Measurements from ENCODE around the gene LCE3C.
"Not testable (repeated sequence)": the region's sequence is repeated elsewhere in the genome, so short reads cannot be mapped to it uniquely, and the experiment has no call there.

The LCE3C gene

GRCh38 chr1:152577168-152577567, 22.9 kb upstream of the LCE3C start:
- no peak for TF ChIP-seq EZH2phosphoT487 (conservative IDR thresholded peaks at IDR 0.05; ENCODE audit: low read length)
- Histone ChIP-seq H3K4me3 (ENCODE audit: insufficient read depth, low read length, poor library complexity, severe bottlenecking) (no peak overlapping the region), H3K27me3 (ENCODE audit: low read length) (no peaks in the 10 kb centered on the region; the same call in 1 of the 2 replicates), H3K27ac (ENCODE audit: low read depth, low read length) (no peak overlapping the region), H2AFZ (ENCODE audit: low read depth, low read length, severe bottlenecking) (no peak overlapping the region), H3K9me2 (replicated peaks; ENCODE audit: insufficient read depth, low read length) (no peaks in the 10 kb centered on the region), H3K79me2 (ENCODE audit: insufficient read depth, low read length) (no peaks in the 10 kb centered on the region), H3K9me3 (ENCODE audit: insufficient read depth, low read length) (no peaks in the 10 kb centered on the region), H3F3A (ENCODE audit: insufficient read depth) (no peaks in the 10 kb centered on the region), H4K20me1 (ENCODE audit: low read depth, low read length) (no peaks in the 10 kb centered on the region), H3K4me2 (ENCODE audit: low read depth, low read length, poor library complexity, severe bottlenecking) (no peak overlapping the region), H3K36me3 (ENCODE audit: low read length) (no peaks in the 10 kb centered on the region), H3K9ac (ENCODE audit: low read length) (no peak overlapping the region)

GRCh38 chr1:152579526-152579925, 20.5 kb upstream of the LCE3C start:
- not testable (repeated sequence) for H3K27me3 ChIP-seq (ENCODE audit: low read length); H3K36me3 ChIP-seq (ENCODE audit: low read length); H3F3A ChIP-seq (ENCODE audit: insufficient read depth); H3K9me2 ChIP-seq (replicated peaks; ENCODE audit: insufficient read depth, low read length); H3K27ac ChIP-seq (ENCODE audit: low read depth, low read length); H3K4me2 ChIP-seq (ENCODE audit: low read depth, low read length, poor library complexity, severe bottlenecking); H3K4me3 ChIP-seq (ENCODE audit: insufficient read depth, low read length, poor library complexity, severe bottlenecking); H3K79me2 ChIP-seq (ENCODE audit: insufficient read depth, low read length); H2AFZ ChIP-seq (ENCODE audit: low read depth, low read length, severe bottlenecking); H4K20me1 ChIP-seq (ENCODE audit: low read depth, low read length); H3K9ac ChIP-seq (ENCODE audit: low read length); H3K9me3 ChIP-seq (ENCODE audit: insufficient read depth, low read length)

GRCh38 chr1:152580433-152580832, 19.6 kb upstream of the LCE3C start, which contains the start of gene LCE3D:
Gene LCE3D, minus strand, starts transcription at chr1:152580516. Its CDS starts 580 bp downstream, at chr1:152579936.
- Histone ChIP-seq H3F3A (ENCODE audit: insufficient read depth) (no peaks in the 10 kb centered on the region), H3K9ac (ENCODE audit: low read length) (no peak within 1 kb of the TSS), H3K9me3 (ENCODE audit: insufficient read depth, low read length) (no peaks in the 10 kb centered on the region), H3K36me3 (ENCODE audit: low read length) (no peaks in the 10 kb centered on the region), H3K27ac (ENCODE audit: low read depth, low read length) (no peak within 1 kb of the TSS), H3K9me2 (replicated peaks; ENCODE audit: insufficient read depth, low read length) (no peaks in the 10 kb centered on the region), H2AFZ (ENCODE audit: low read depth, low read length, severe bottlenecking) (no peak within 1 kb of the TSS), H3K79me2 (ENCODE audit: insufficient read depth, low read length) (no peaks in the 10 kb centered on the region), H3K4me3 (ENCODE audit: insufficient read depth, low read length, poor library complexity, severe bottlenecking) (no peak within 1 kb of the TSS), H3K27me3 (ENCODE audit: low read length) (no peaks in the 10 kb centered on the region; the same call in 1 of the 2 replicates), H3K4me2 (ENCODE audit: low read depth, low read length, poor library complexity, severe bottlenecking) (no peak within 1 kb of the TSS), H4K20me1 (ENCODE audit: low read depth, low read length) (no peaks in the 10 kb centered on the region)
- TF ChIP-seq CTCF (IDR thresholded peaks at IDR 0.05; ENCODE audit: insufficient read depth, low read length, poor library complexity, severe bottlenecking) (no peak), EZH2phosphoT487 (conservative IDR thresholded peaks at IDR 0.05; ENCODE audit: low read length) (no peak)

GRCh38 chr1:152582647-152583046, 17.4 kb upstream of the LCE3C start:
- Histone ChIP-seq H3K9me3 (ENCODE audit: insufficient read depth, low read length) (no peaks in the 10 kb centered on the region), H3K4me3 (ENCODE audit: insufficient read depth, low read length, poor library complexity, severe bottlenecking) (no peak overlapping the region), H3K36me3 (ENCODE audit: low read length) (no peaks in the 10 kb centered on the region), H3F3A (ENCODE audit: insufficient read depth) (no peaks in the 10 kb centered on the region), H3K9ac (ENCODE audit: low read length) (no peak overlapping the region), H3K4me2 (ENCODE audit: low read depth, low read length, poor library complexity, severe bottlenecking) (no peak overlapping the region), H3K9me2 (replicated peaks; ENCODE audit: insufficient read depth, low read length) (no peaks in the 10 kb centered on the region), H2AFZ (ENCODE audit: low read depth, low read length, severe bottlenecking) (no peak overlapping the region), H3K27me3 (ENCODE audit: low read length) (no peaks in the 10 kb centered on the region), H3K79me2 (ENCODE audit: insufficient read depth, low read length) (no peaks in the 10 kb centered on the region), H4K20me1 (ENCODE audit: low read depth, low read length) (no peaks in the 10 kb centered on the region), H3K27ac (ENCODE audit: low read depth, low read length) (no peak overlapping the region)
- TF ChIP-seq EZH2phosphoT487 (conservative IDR thresholded peaks at IDR 0.05; ENCODE audit: low read length), result no peak
- no peak for TF ChIP-seq CTCF (IDR thresholded peaks at IDR 0.05; ENCODE audit: insufficient read depth, low read length, poor library complexity, severe bottlenecking)

Data from SU-DHL-6 (cell line).